K562 (cell line): ENCODE measurements around the gene DLL4. TPM values are rescaled to one million over a fixed set of nuclear protein-coding genes. Genes with fewer than 3 reads are reported as not detected.

Source experiments
- ATAC-seq: fragments of 200-7000 bp; cut with Tn5 transposase; 3 replicates; pipeline ENCODE4 v1.9.1; 2020; ENCODE audit warnings: moderate library complexity
- BruUV-seq: library from RNA; stranded (reverse); fragments of 400-500 nt; replicated peaks from 2 replicates; lab custom pipeline; 2021; lab: Mats Ljungman, UMichigan
- CTCF ChIA-PET: fragments of 300-600 bp; formaldehyde crosslinking; extraction: SDS; loops from one replicate; lab custom pipeline; 2021; ENCODE audit warnings: low intra/inter-chr PET ratio; lab: Yijun Ruan, JAX
- POLR2A ChIA-PET: fragments of 300-600, 350-650 bp; sonication (Branson Sonifier 250); formaldehyde crosslinking; extraction: SDS; loops from one replicate; lab custom pipeline; 2021; ENCODE audit warnings: antibody characterized with exemption, inconsistent platforms; lab: Yijun Ruan, JAX
- DNase-seq, 4 experiments: peaks; one replicate each; pipeline versions ENCODE4 v3.0.0 to v3.0.0-alpha.2; 2011 to 2018; ENCODE audit warnings: low spot score in 3 of 4, mixed read lengths in 3 of 4; ENCODE audit errors: extremely low read depth in 1 of 4
- FAIRE-seq: peaks from 2 replicates; lab custom pipeline; 2011; peaks lifted over from hg19 to GRCh38; lab: Jason Lieb, UNC
- H2AFZ ChIP-seq: 2 replicates; pipeline ENCODE4 v1.6.0; 2011; ENCODE audit warnings: low read depth, low read length, control low read depth, inconsistent platforms
- H3K27ac ChIP-seq: fragments of 200-600 bp; 3 replicates; pipeline ENCODE4 v1.8.0; 2011; ENCODE audit warnings: low read depth, mild to moderate bottlenecking, control low read depth, inconsistent platforms, low read length, moderate library complexity, mixed read lengths; ENCODE audit errors: extremely low read depth
- H3K27me3 ChIP-seq, 2 experiments: fragments of 300-600 bp in 1 of 2; 2 replicates in 1 of 2; 3 replicates in 1 of 2; pipeline versions ENCODE4 v1.6.0 to v1.8.0; 2011; ENCODE audit warnings: inconsistent platforms in 2 of 2, low read length in 2 of 2, mild to moderate bottlenecking in 1 of 2, mixed read lengths in 1 of 2, moderate library complexity in 1 of 2; ENCODE audit not compliant: control insufficient read depth in 2 of 2, insufficient read depth in 2 of 2
- H3K36me3 ChIP-seq: fragments of 300-600 bp; 3 replicates; pipeline ENCODE4 v1.8.0; 2011; ENCODE audit warnings: mild to moderate bottlenecking, low read length, inconsistent platforms; ENCODE audit not compliant: control insufficient read depth, insufficient read depth
- H3K4me1 ChIP-seq, 2 experiments: fragments of 200-600 bp in 1 of 2; replicated peaks in 1 of 2; 2 replicates in 1 of 2; 3 replicates in 1 of 2; pipeline versions ENCODE4 v1.5.1 to v1.8.0; 2011; ENCODE audit warnings: inconsistent platforms in 2 of 2, low read length in 2 of 2, mild to moderate bottlenecking in 1 of 2, mixed read lengths in 1 of 2, moderate library complexity in 1 of 2; ENCODE audit not compliant: control insufficient read depth in 2 of 2, insufficient read depth in 2 of 2
- H3K4me2 ChIP-seq: 2 replicates; pipeline ENCODE4 v1.6.1; 2011; ENCODE audit warnings: low read length, control low read depth, inconsistent platforms, mixed read lengths; ENCODE audit not compliant: insufficient read depth
- H3K4me3 ChIP-seq: fragments of 200-600 bp; sonication (generic), shearing (Covaris generic); 2 replicates; pipeline ENCODE4 v1.5.1; 2016; ENCODE audit warnings: control low read depth, inconsistent platforms
- H3K79me2 ChIP-seq: fragments of 200-600 bp; 3 replicates; pipeline ENCODE4 v1.8.0; 2011; ENCODE audit warnings: low read length, inconsistent platforms; ENCODE audit not compliant: control insufficient read depth, insufficient read depth
- H3K9ac ChIP-seq, 2 experiments: 2 replicates each; pipeline versions ENCODE4 v1.6.0 to v1.6.1; 2011; ENCODE audit warnings: low read depth in 2 of 2, low read length in 2 of 2, control low read depth in 1 of 2, inconsistent platforms in 1 of 2, mild to moderate bottlenecking in 1 of 2, mixed read lengths in 1 of 2; ENCODE audit not compliant: insufficient read depth in 1 of 2
- H3K9me1 ChIP-seq: one replicate; pipeline ENCODE4 v1.6.0; 2011; ENCODE audit warnings: inconsistent platforms, mild to moderate bottlenecking, low read length, moderate library complexity; ENCODE audit not compliant: control insufficient read depth, insufficient read depth
- H3K9me3 ChIP-seq: replicated peaks from 2 replicates; pipeline ENCODE4 v1.5.1; 2011; ENCODE audit warnings: low read depth, low read length, inconsistent platforms; ENCODE audit not compliant: control insufficient read depth, insufficient read depth
- H4K20me1 ChIP-seq: replicated peaks from 2 replicates; pipeline ENCODE4 v1.6.1; 2011; ENCODE audit warnings: low read length, inconsistent platforms, mixed read lengths; ENCODE audit not compliant: control insufficient read depth, insufficient read depth
- ADNP ChIP-seq: fragments of 200-800 bp; sonication (Bioruptor generic); IDR thresholded peaks from 2 replicates; pipeline ENCODE4 v1.6.1; 2016; ENCODE audit warnings: missing genetic modification characterization, missing compliant biosample characterization
- NCOA2 ChIP-seq, 2 experiments: fragments of 450-650 bp; IDR thresholded peaks; 2 replicates each; pipeline ENCODE4 v1.6.1; 2018; ENCODE audit warnings: mild to moderate bottlenecking in 2 of 2, moderate library complexity in 1 of 2; ENCODE audit not compliant: partially characterized antibody in 2 of 2
- XRCC4 ChIP-seq: IDR thresholded peaks from one replicate; pipeline ENCODE4 v1.6.1; 2011; ENCODE audit not compliant: insufficient read depth, insufficient read length; ENCODE audit errors: extremely low read depth
- ZNF133 ChIP-seq: fragments of 250-450 bp; sonication (Bioruptor Pico); IDR thresholded peaks from 2 replicates; pipeline ENCODE4 v1.4.0; 2020; ENCODE audit warnings: mild to moderate bottlenecking
- WGBS: fragments of 100-300 bp; shearing (Covaris generic); methylation state at CpG from one replicate; pipeline ENCODE4 v1.1.6; 2016; ENCODE audit warnings: low coverage, mixed read lengths; ENCODE audit not compliant: insufficient coverage; ENCODE audit errors: missing lambda C conversion rate; 5-methylcytosine and 5-hydroxymethylcytosine counted together
- in situ Hi-C: fragments of 300-500 bp; cut with MboI; formaldehyde crosslinking; loops from 4 replicates; pipeline ENCODE4 v1.15.0; 2018; ENCODE audit warnings: inconsistent platforms, mixed read lengths
- intact Hi-C: fragments of 100-400 bp; cut with micrococcal nuclease; formaldehyde crosslinking; loops from 2 replicates; pipeline ENCODE4 v1.14.2; 2022
- polyA plus RNA-seq, 8 experiments: library from polyadenylated mRNA; depleted of rRNA in 4 of 8; stranded (reverse) in 5 of 8; unstranded in 3 of 8; fragments of >200 nt; fragmentation: Nextera tagmentation in 2 of 8; fragmentation: Illumina TruSeq in 1 of 8; extraction: Ambion mirVana in 2 of 8; extraction: Trizol in 1 of 8; gene quantifications; 2 replicates each; pipeline versions ENCODE4 v1.2.1 to v1.2.3, GENCODE V29; 2011 to 2014; ENCODE audit warnings: inconsistent platforms in 1 of 8, missing spikeins in 1 of 8
- total RNA-seq, 7 experiments: library from RNA; depleted of rRNA in 6 of 7; stranded (reverse); fragments of >200 nt in 6 of 7; fragmentation: Illumina TruSeq in 2 of 7; extraction: Trizol in 2 of 7; gene quantifications; 2 replicates each; pipeline versions ENCODE4 v1.2.1 to v1.2.3, GENCODE V29; 2011 to 2021; ENCODE audit warnings: low replicate concordance in 1 of 7
- TF ChIP-seq, protein P1 (sequence below): IDR thresholded peaks from 3 replicates; pipeline ENCODE4 v1.6.1; 2011; ENCODE audit warnings: borderline replicate concordance, mild to moderate bottlenecking, moderate library complexity; ENCODE audit not compliant: insufficient read length; ENCODE audit errors: extremely low read depth

The DLL4 gene
- total and polyA plus RNA-seq, 9 of the 15 experiments (the other 6 are each of a cell fraction or from before 2014, with no cell fraction given), result 0.04 to 1.1 (median 0.41) TPM; not detected in 1

DNA sequence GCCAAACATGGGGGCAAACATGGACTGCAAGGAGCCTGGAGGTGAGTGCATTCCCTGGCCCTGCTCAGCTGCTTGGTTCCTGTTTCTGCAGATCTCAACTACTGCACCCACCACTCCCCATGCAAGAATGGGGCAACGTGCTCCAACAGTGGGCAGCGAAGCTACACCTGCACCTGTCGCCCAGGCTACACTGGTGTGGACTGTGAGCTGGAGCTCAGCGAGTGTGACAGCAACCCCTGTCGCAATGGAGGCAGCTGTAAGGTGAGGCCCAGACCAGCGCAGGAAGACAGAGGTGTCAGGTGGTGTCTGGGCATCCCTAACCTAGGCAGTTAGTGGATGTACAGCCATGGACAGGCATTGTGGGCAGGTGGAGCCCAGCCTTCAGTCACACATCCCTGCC lies 5.3 kb downstream of the DLL4 start:
- Histone ChIP-seq H3K9me3 (no peaks in the 10 kb centered on the region), H3K4me2 (no peak overlapping the region), H3K4me3 (no peak overlapping the region), H3K9ac (peak overlapping the region in 1 of 2 experiments; percentile 43; a peak in 1 of 4 replicates), H3K36me3 (no peaks in the 10 kb centered on the region), H3K79me2 (no peaks in the 10 kb centered on the region), H3K27me3 (peaks cover 0 to 4% of the 10 kb centered on the region in 2 experiments; a peak in 1 of 5 replicates)
- no TSS peak for BruUV-seq
- TF ChIP-seq ADNP (tag), result no peak
- no peak for TF ChIP-seq ZNF133 (CRISPR knock-in tag)
- no peak for TF ChIP-seq XRCC4
- TF ChIP-seq NCOA2 (IDR thresholded peaks at IDR 0.05; ENCODE audit: partially characterized antibody in 2 of 2), result no peak
- TF ChIP-seq, protein P1, sequence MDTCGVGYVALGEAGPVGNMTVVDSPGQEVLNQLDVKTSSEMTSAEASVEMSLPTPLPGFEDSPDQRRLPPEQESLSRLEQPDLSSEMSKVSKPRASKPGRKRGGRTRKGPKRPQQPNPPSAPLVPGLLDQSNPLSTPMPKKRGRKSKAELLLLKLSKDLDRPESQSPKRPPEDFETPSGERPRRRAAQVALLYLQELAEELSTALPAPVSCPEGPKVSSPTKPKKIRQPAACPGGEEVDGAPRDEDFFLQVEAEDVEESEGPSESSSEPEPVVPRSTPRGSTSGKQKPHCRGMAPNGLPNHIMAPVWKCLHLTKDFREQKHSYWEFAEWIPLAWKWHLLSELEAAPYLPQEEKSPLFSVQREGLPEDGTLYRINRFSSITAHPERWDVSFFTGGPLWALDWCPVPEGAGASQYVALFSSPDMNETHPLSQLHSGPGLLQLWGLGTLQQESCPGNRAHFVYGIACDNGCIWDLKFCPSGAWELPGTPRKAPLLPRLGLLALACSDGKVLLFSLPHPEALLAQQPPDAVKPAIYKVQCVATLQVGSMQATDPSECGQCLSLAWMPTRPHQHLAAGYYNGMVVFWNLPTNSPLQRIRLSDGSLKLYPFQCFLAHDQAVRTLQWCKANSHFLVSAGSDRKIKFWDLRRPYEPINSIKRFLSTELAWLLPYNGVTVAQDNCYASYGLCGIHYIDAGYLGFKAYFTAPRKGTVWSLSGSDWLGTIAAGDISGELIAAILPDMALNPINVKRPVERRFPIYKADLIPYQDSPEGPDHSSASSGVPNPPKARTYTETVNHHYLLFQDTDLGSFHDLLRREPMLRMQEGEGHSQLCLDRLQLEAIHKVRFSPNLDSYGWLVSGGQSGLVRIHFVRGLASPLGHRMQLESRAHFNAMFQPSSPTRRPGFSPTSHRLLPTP, result no peak
- TF ChIP-seq, all 486 proteins: peak for 0
- in situ Hi-C loops (no loop called here), intact Hi-C loops (no loop called here)
- peaks cover 3% of the 10 kb centered on the region for H3K9me1 ChIP-seq
- no peak for DNase-seq
- POLR2A ChIA-PET, result interaction anchor here (1.3 kb wide), 1 partner anchor 22 kb away, joined by 3 read pairs; no protein-coding TSS in a partner anchor
- no peak overlapping the region for H3K27ac ChIP-seq
- H4K20me1 ChIP-seq, result no peaks in the 10 kb centered on the region
- H2AFZ ChIP-seq, result no peak overlapping the region
- FAIRE-seq, result no peak
- WGBS, result 45% methylated on average over 6 of the region's 6 CpGs
- no peak for ATAC-seq
- peaks cover 6 to 35% of the 10 kb centered on the region in 2 experiments for H3K4me1 ChIP-seq
- CTCF ChIA-PET, result no interaction called here
